ENCODE measurements around the gene SRRD. TPM values are rescaled to one million over a fixed set of nuclear protein-coding genes. Genes with fewer than 3 reads are reported as not detected.

SRRD gene
- total RNA-seq: 23.6 and 37.1 TPM in 2 replicates

GRCh38 chr22:26483439-26484359 lies at the start of gene SRRD, which contains the start of gene HPS4:
TSS of gene SRRD (plus strand) at chr22:26483877. CDS start at chr22:26483891, 14 bp downstream.
TSS of gene HPS4 (minus strand) at chr22:26483783. CDS start at chr22:26481762, 2,021 bp downstream.

GRCh38 chr22:26512149-26512793 lies 28.6 kb downstream of the SRRD start, which contains the start of gene TFIP11:
TSS of gene TFIP11 (minus strand) at chr22:26512473. CDS start at chr22:26510272, 2,201 bp downstream.

Other genes starting within 250 kb of the SRRD start
- gene ASPHD2, start 54.6 kb upstream of the SRRD start, total RNA-seq: 6.0 and 9.2 TPM in 2 replicates
- gene HPS4, start 94 bp upstream of the SRRD start, total RNA-seq: 31.9 and 37.0 TPM in 2 replicates
- gene TFIP11, start 28.6 kb downstream of the SRRD start, total RNA-seq: 34.2 and 41.5 TPM in 2 replicates
- gene TPST2, start 106.3 kb downstream of the SRRD start, total RNA-seq: 44.5 and 45.6 TPM in 2 replicates
- not detected in 2 replicates for gene CRYBB1, start 134.2 kb downstream of the SRRD start, total RNA-seq
- gene CRYBA4, start 138.1 kb downstream of the SRRD start, total RNA-seq: not detected in 2 replicates
- gene MIAT, start 173.7 kb downstream of the SRRD start, total RNA-seq: 0.43 and 0.66 TPM in 2 replicates